HFFc6 (cell line): ENCODE results near the gene IHH. TPM values are rescaled to one million over a fixed set of nuclear protein-coding genes. Genes with fewer than 3 reads are reported as not detected.
A peak's percentile ranks its signal among the peaks of the same experiment; 100 is the strongest.

Experiments used
- DNase-seq: peaks from one replicate; pipeline ENCODE4 v3.0.0-alpha.2; 2018
- H3K27ac Mint-ChIP-seq: 2 replicates; pipeline ENCODE4 v1.8.0; 2020; ENCODE audit warnings: mild to moderate bottlenecking, mixed read lengths
- H3K27me3 Mint-ChIP-seq: 2 replicates; pipeline ENCODE4 v1.8.0; 2021; ENCODE audit warnings: mild to moderate bottlenecking, moderate library complexity, mixed read lengths; ENCODE audit not compliant: insufficient read depth
- H3K36me3 Mint-ChIP-seq: 2 replicates; pipeline ENCODE4 v1.8.0; 2021; ENCODE audit warnings: low read depth, mixed read lengths
- H3K4me1 Mint-ChIP-seq: 2 replicates; pipeline ENCODE4 v1.8.0; 2020; ENCODE audit warnings: low read depth, mixed read lengths
- H3K4me3 Mint-ChIP-seq: 2 replicates; pipeline ENCODE4 v1.8.0; 2020; ENCODE audit warnings: mild to moderate bottlenecking, moderate library complexity, mixed read lengths
- H3K9me3 Mint-ChIP-seq: 2 replicates; pipeline ENCODE4 v1.8.0; 2020; ENCODE audit warnings: mild to moderate bottlenecking, mixed read lengths
- total RNA-seq, 6 experiments: library from RNA; stranded (reverse); fragmentation: NEBNext Ultra II Directional; extraction: Animal tissue kit (Norgen Biotek cat#: 25700); gene quantifications; 2 replicates in 1 of 6; 3 replicates in 5 of 6; pipeline ENCODE4 v1.2.3, GENCODE V29; 2021
- TF ChIP-seq, protein P1 (sequence below): fragments of 200-600 bp; sonication (generic); IDR thresholded peaks from 2 replicates; pipeline ENCODE4 v1.5.0; 2021; ENCODE audit warnings: antibody characterized with exemption, mild to moderate bottlenecking

Gene IHH
- total RNA-seq, 6 experiments from 2014 or later, result not detected

DNA sequence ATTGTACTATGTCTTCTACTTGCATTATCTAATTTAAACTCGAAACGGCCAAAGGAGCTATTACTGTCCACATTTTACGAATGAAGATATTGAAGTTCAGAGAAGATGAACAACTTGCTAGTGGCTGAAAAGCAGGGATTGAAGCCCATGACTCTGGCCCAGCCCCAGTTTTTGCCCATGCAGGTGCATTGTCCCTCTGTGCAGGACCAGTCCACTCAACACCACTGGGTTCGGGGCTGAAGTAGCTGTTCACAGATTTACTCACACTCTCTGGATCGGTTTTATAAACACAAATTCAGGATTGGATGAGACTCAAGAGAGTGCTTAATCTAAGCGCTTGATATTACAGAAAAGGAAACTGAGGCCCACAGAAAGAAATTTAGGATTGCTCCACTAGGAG is 1.4 kb upstream of the IHH start:
- peaks cover 15% of the 10 kb centered on the region for H3K4me1 Mint-ChIP-seq
- DNase-seq, result no peak
- peaks cover 49% of the 10 kb centered on the region for H3K27me3 Mint-ChIP-seq

DNA sequence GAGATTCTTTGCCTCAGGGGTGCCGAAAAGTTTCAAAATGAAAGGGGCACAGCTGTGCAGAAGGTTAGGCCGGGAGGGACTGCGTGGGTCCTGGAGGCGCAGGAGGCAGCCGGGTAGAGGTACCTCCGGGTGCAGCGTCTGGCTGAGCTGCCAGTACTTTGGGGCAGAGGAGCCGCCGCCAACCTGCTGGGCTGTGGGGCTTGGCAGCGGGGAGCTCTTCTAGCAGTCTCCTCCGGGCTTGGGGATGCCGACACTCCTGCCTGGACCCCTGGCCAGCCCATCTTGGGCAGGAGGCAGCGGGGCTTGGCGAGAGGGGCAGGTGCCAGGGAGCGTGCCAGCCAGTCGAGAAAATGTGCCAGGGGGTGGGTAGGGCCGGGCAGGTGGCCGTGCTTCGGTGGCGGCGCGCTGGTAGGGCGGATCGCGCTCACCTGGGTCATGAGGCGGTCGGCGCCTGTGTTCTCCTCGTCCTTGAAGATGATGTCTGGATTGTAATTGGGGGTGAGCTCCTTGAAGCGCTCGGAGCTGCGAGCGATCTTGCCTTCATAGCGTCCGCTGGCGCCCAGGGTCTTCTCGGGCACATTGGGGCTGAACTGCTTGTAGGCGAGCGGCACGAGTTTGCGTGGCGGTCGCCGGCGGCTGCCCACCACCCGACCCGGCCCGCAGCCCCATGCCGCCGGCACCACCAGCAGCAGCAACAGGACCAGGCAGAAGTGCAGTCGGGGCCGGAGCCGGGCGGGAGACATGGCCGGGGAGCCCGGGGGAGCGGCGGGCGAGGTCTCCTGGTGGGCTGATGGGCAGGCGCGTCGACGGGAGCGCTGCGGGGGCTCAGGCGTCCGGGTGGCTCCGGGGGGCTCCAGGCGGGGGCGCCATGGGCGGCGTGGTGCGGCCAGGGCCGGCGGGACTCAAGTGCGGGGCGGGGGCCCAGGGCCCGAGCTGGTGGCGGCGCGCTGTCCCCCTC is 717 bp downstream of the IHH start:
- no peak overlapping the region for H3K27ac Mint-ChIP-seq
- H3K27me3 Mint-ChIP-seq, result peaks cover 53% of the 10 kb centered on the region
- no peaks in the 10 kb centered on the region for H3K9me3 Mint-ChIP-seq
- H3K4me1 Mint-ChIP-seq, result peaks cover 15% of the 10 kb centered on the region
- no peak for DNase-seq
- no peaks in the 10 kb centered on the region for H3K36me3 Mint-ChIP-seq
- TF ChIP-seq, protein P1, sequence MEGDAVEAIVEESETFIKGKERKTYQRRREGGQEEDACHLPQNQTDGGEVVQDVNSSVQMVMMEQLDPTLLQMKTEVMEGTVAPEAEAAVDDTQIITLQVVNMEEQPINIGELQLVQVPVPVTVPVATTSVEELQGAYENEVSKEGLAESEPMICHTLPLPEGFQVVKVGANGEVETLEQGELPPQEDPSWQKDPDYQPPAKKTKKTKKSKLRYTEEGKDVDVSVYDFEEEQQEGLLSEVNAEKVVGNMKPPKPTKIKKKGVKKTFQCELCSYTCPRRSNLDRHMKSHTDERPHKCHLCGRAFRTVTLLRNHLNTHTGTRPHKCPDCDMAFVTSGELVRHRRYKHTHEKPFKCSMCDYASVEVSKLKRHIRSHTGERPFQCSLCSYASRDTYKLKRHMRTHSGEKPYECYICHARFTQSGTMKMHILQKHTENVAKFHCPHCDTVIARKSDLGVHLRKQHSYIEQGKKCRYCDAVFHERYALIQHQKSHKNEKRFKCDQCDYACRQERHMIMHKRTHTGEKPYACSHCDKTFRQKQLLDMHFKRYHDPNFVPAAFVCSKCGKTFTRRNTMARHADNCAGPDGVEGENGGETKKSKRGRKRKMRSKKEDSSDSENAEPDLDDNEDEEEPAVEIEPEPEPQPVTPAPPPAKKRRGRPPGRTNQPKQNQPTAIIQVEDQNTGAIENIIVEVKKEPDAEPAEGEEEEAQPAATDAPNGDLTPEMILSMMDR, result no peak
- peak overlapping the region; percentile 31; the same call in 1 of the 2 replicates for H3K4me3 Mint-ChIP-seq

More for the DNA sequence above, 1.4 kb upstream of the IHH start:
- TF ChIP-seq, protein P1, result no peak
- H3K9me3 Mint-ChIP-seq, result no peaks in the 10 kb centered on the region
- H3K27ac Mint-ChIP-seq, result no peak overlapping the region
- no peak overlapping the region for H3K4me3 Mint-ChIP-seq
- no peaks in the 10 kb centered on the region for H3K36me3 Mint-ChIP-seq

DNA sequence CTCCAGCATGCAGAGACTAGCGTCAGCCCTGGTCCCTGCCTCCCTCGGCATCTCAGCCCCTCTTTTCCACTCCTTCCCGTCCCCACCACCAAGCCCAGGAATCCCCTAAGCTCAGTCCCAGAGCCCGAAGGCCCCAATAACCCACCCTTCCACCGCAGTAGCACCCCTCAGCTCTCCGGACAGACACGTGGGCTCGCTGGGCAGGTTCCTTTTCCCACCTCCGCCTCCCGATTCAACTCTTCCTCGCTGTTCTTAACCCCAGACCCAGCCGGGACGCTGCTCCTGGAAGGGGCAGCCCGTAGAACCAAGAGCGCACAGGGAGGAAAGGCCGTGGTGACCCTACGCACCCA is 1.4 kb downstream of the IHH start:
- Mint-ChIP-seq H3K27me3 (peaks cover 54% of the 10 kb centered on the region), H3K4me3 (peak overlapping the region; percentile 31; the same call in 1 of the 2 replicates), H3K9me3 (no peaks in the 10 kb centered on the region), H3K27ac (no peak overlapping the region), H3K4me1 (peaks cover 15% of the 10 kb centered on the region), H3K36me3 (no peaks in the 10 kb centered on the region)
- TF ChIP-seq, protein P1, result no peak
- no peak for DNase-seq

DNA sequence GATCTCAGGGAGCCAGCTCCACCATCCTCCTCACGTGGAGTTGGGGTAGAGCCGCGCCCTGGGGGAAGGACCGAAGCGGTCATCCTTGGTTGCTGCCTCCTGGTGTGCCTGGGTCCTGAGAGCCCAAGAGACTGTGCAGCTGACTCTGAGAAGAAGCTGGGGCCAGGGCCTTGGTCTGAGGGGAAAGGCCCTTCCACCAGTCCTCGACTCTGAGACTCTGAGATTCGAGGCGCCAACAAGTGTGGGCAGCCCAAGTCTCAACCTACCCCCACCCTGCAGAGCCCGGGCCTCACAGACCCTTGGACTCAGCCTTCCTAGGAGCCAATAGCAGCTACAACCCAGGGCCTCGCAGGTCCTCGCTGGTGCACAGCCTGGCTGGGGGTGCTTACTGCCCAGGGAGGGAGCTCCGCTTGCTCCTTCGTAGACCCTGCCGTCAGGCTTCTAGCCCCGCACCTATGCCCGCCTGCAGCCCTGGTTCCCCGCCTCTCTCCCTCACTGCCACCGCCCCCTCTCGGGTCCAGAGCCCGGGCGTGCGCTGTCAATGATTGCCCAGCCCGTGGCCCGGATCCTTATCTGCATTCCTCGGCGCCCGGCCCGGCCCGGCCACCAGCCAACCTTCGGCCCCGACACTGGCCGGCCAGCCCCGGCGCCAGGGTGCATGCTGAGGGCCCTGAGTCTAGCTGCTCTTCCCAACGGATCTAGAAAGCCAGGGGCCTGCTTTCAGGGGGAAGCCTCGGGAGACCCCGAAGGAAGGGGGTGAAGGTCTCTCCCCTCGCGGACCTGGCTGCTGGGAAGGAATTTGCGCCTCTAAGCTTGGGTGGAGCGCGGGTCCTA is 2.0 kb downstream of the IHH start:
- Mint-ChIP-seq H3K27ac (no peak overlapping the region), H3K9me3 (no peaks in the 10 kb centered on the region), H3K27me3 (peaks cover 59% of the 10 kb centered on the region), H3K4me3 (peak overlapping the region; percentile 31; the same call in 1 of the 2 replicates), H3K36me3 (no peaks in the 10 kb centered on the region), H3K4me1 (peaks cover 15% of the 10 kb centered on the region)
- TF ChIP-seq, protein P1, result no peak
- DNase-seq, result peak; percentile 19

DNA sequence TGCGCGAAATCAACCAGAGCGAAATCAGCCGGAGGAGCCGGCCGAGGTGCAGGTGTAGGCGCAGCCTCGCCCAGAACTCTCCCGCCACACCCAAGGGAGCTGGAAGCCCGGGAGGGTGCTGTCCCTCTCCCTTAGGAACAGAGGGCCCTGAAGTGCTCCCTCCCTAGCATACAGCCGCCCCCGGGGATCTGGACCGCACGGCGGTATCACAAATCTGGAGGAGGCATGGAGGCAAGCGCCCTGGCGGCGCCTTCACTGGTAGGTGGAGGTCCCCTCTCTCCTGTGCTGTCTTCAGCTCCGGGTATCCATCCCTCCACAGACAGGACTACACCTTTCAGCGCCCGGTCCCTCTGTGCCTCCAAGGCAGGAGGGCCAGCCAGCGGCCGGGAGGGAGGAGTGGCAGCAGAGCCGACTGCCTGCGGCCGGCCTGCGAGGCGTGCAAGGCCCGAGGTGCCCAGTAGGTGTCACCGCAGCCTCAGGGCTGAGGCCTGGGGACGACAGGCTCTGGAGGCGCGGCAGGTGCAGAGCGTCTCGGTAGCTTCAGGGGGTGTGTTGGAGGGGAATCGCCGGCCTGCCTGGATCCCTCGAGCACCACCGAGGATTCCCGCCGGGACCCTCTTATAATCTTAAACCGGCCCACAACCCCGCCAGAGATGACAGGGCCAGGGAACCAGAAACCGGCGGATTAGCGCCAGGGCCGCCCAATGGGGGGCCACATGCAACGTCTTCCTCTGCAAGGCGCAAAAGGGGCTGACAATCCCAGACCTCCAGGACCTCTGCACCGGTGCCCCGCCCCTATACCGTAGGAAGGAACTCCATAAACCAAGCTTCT is 2.8 kb downstream of the IHH start:
- Mint-ChIP-seq H3K9me3 (no peaks in the 10 kb centered on the region), H3K4me3 (peak overlapping the region; percentile 26; the same call in 1 of the 2 replicates), H3K36me3 (no peaks in the 10 kb centered on the region), H3K27me3 (peaks cover 65% of the 10 kb centered on the region), H3K27ac (no peak overlapping the region), H3K4me1 (peaks cover 15% of the 10 kb centered on the region)
- TF ChIP-seq, protein P1, result peak; percentile 91
- DNase-seq, result peak; percentile 47
